HFFc6 (cell line): ENCODE data around the gene NELFCD. TPM values are rescaled to one million over a fixed set of nuclear protein-coding genes. Genes with fewer than 3 reads are reported as not detected.
"Not testable (repeated sequence)": the region's sequence is repeated elsewhere in the genome, so short reads cannot be mapped to it uniquely, and the experiment has no call there.

Experiments used
- DNase-seq: peaks from one replicate; pipeline ENCODE4 v3.0.0-alpha.2; 2018
- H3K27ac Mint-ChIP-seq: 2 replicates; pipeline ENCODE4 v1.8.0; 2020; ENCODE audit warnings: mild to moderate bottlenecking, mixed read lengths
- H3K27me3 Mint-ChIP-seq: 2 replicates; pipeline ENCODE4 v1.8.0; 2021; ENCODE audit warnings: mild to moderate bottlenecking, moderate library complexity, mixed read lengths; ENCODE audit not compliant: insufficient read depth
- H3K36me3 Mint-ChIP-seq: 2 replicates; pipeline ENCODE4 v1.8.0; 2021; ENCODE audit warnings: low read depth, mixed read lengths
- H3K4me1 Mint-ChIP-seq: 2 replicates; pipeline ENCODE4 v1.8.0; 2020; ENCODE audit warnings: low read depth, mixed read lengths
- H3K4me3 Mint-ChIP-seq: 2 replicates; pipeline ENCODE4 v1.8.0; 2020; ENCODE audit warnings: mild to moderate bottlenecking, moderate library complexity, mixed read lengths
- H3K9me3 Mint-ChIP-seq: 2 replicates; pipeline ENCODE4 v1.8.0; 2020; ENCODE audit warnings: mild to moderate bottlenecking, mixed read lengths
- CTCF ChIP-seq: fragments of 200-600 bp; sonication (generic); IDR thresholded peaks from 2 replicates; pipeline ENCODE4 v1.5.0; 2021; ENCODE audit warnings: antibody characterized with exemption, mild to moderate bottlenecking
- total RNA-seq, 6 experiments: library from RNA; stranded (reverse); fragmentation: NEBNext Ultra II Directional; extraction: Animal tissue kit (Norgen Biotek cat#: 25700); gene quantifications; 2 replicates in 1 of 6; 3 replicates in 5 of 6; pipeline ENCODE4 v1.2.3, GENCODE V29; 2021

The NELFCD gene
- total RNA-seq, 6 experiments from 2014 or later, result 52.3 to 64.0 (median 62.1) TPM

GRCh38 chr20:58942549-58942948 lies 38.5 kb upstream of the NELFCD start:
- DNase-seq, result no peak
- H3K4me3 Mint-ChIP-seq, result no peak overlapping the region
- no peak overlapping the region for H3K27ac Mint-ChIP-seq
- no peaks in the 10 kb centered on the region for H3K36me3 Mint-ChIP-seq
- H3K4me1 Mint-ChIP-seq, result no peaks in the 10 kb centered on the region
- TF ChIP-seq CTCF, result no peak
- H3K9me3 Mint-ChIP-seq, result no peaks in the 10 kb centered on the region
- H3K27me3 Mint-ChIP-seq, result peaks cover 13% of the 10 kb centered on the region

GRCh38 chr20:58944610-58945009 lies 36.4 kb upstream of the NELFCD start:
- Mint-ChIP-seq H3K27me3 (peaks cover 18% of the 10 kb centered on the region), H3K4me3 (no peak overlapping the region)
- DNase-seq, result no peak

GRCh38 chr20:58945965-58946631 lies 35.0 kb upstream of the NELFCD start:
- TF ChIP-seq CTCF, result no peak
- no peak for DNase-seq
- H3K4me3 Mint-ChIP-seq, result no peak overlapping the region
- H3K4me1 Mint-ChIP-seq, result no peaks in the 10 kb centered on the region
- H3K27me3 Mint-ChIP-seq, result peaks cover 14% of the 10 kb centered on the region
- H3K36me3 Mint-ChIP-seq, result no peaks in the 10 kb centered on the region
- no peak overlapping the region for H3K27ac Mint-ChIP-seq
- H3K9me3 Mint-ChIP-seq, result no peaks in the 10 kb centered on the region

More at GRCh38 chr20:58944610-58945009, 36.4 kb upstream of the NELFCD start:
- no peaks in the 10 kb centered on the region for H3K36me3 Mint-ChIP-seq
- no peaks in the 10 kb centered on the region for H3K4me1 Mint-ChIP-seq
- H3K27ac Mint-ChIP-seq, result no peak overlapping the region
- H3K9me3 Mint-ChIP-seq, result no peaks in the 10 kb centered on the region
- no peak for TF ChIP-seq CTCF

GRCh38 chr20:58947797-58948388 lies 33.2 kb upstream of the NELFCD start:
- not testable (repeated sequence) for H3K9me3 Mint-ChIP-seq, DNase-seq, H3K36me3 Mint-ChIP-seq, H3K4me3 Mint-ChIP-seq, H3K4me1 Mint-ChIP-seq, H3K27ac Mint-ChIP-seq
- H3K27me3 Mint-ChIP-seq, result peaks cover 14% of the 10 kb centered on the region

GRCh38 chr20:58950603-58951002 lies 30.5 kb upstream of the NELFCD start:
- Mint-ChIP-seq H3K4me1 (no peaks in the 10 kb centered on the region), H3K27ac (no peak overlapping the region), H3K36me3 (no peaks in the 10 kb centered on the region), H3K27me3 (peaks cover 5% of the 10 kb centered on the region), H3K9me3 (no peaks in the 10 kb centered on the region), H3K4me3 (no peak overlapping the region)
- no peak for TF ChIP-seq CTCF
- no peak for DNase-seq

GRCh38 chr20:58953050-58953449 lies 28.0 kb upstream of the NELFCD start:
- H3K36me3 Mint-ChIP-seq, result no peaks in the 10 kb centered on the region
- DNase-seq, result no peak
- H3K27me3 Mint-ChIP-seq, result peaks cover 5% of the 10 kb centered on the region; the same call in 1 of the 2 replicates
- TF ChIP-seq CTCF, result no peak
- H3K4me1 Mint-ChIP-seq, result no peaks in the 10 kb centered on the region
- H3K27ac Mint-ChIP-seq, result no peak overlapping the region
- no peaks in the 10 kb centered on the region for H3K9me3 Mint-ChIP-seq
- H3K4me3 Mint-ChIP-seq, result no peak overlapping the region
